Liver (tissue), 9 donors: ENCODE measurements around the gene EPHB6. TPM values are rescaled to one million over a fixed set of nuclear protein-coding genes. Genes with fewer than 3 reads are reported as not detected.

Experiments
- DNase-seq: peaks from one replicate; pipeline ENCODE4 v3.0.0-alpha.2; 2017; ENCODE audit warnings: low spot score
- H3K27ac ChIP-seq, 2 donors: one replicate each; pipeline ENCODE4 v1.7.0; 2013; ENCODE audit warnings: inconsistent platforms in 2 of 2, low read length in 2 of 2, control low read depth in 1 of 2, low read depth in 1 of 2, mild to moderate bottlenecking in 1 of 2
- H3K27me3 ChIP-seq, 4 donors: one replicate each; pipeline versions ENCODE4 v1.6.1 to v1.7.0; 2013; ENCODE audit warnings: low read length in 3 of 4, inconsistent platforms in 1 of 4, mild to moderate bottlenecking in 1 of 4, moderate library complexity in 1 of 4; ENCODE audit not compliant: control insufficient read depth in 4 of 4, insufficient read depth in 4 of 4
- H3K36me3 ChIP-seq, 4 donors: one replicate each; pipeline versions ENCODE4 v1.6.1 to v1.7.0; 2013; ENCODE audit warnings: low read length in 3 of 4, mild to moderate bottlenecking in 3 of 4, low read depth in 1 of 4, moderate library complexity in 1 of 4; ENCODE audit not compliant: control insufficient read depth in 4 of 4, insufficient read depth in 3 of 4
- H3K4me1 ChIP-seq, 4 donors: one replicate each; pipeline versions ENCODE4 v1.6.1 to v1.7.0; 2013; ENCODE audit warnings: low read length in 3 of 4, mild to moderate bottlenecking in 3 of 4, moderate library complexity in 1 of 4; ENCODE audit not compliant: control insufficient read depth in 4 of 4, insufficient read depth in 4 of 4
- H3K4me3 ChIP-seq, 3 donors: one replicate each; pipeline versions ENCODE4 v1.6.1 to v1.7.0; 2013; ENCODE audit warnings: low read length in 3 of 3, control low read depth in 1 of 3, low read depth in 1 of 3, mild to moderate bottlenecking in 1 of 3
- H3K9ac ChIP-seq, 2 donors: one replicate each; pipeline ENCODE4 v1.7.0; 2013; ENCODE audit warnings: low read length in 2 of 2, mild to moderate bottlenecking in 2 of 2, moderate library complexity in 2 of 2, control low read depth in 1 of 2, low read depth in 1 of 2
- H3K9me3 ChIP-seq, 4 donors: one replicate each; pipeline versions ENCODE4 v1.6.1 to v1.7.0; 2013; ENCODE audit warnings: low read length in 3 of 4; ENCODE audit not compliant: control insufficient read depth in 4 of 4
- ATF3 ChIP-seq: IDR thresholded peaks from 2 replicates; pipeline ENCODE4 v1.6.1; 2016; ENCODE audit warnings: antibody characterized with exemption
- CTCF ChIP-seq: fragments of 150-350 bp; IDR thresholded peaks from 2 replicates; pipeline ENCODE4 v1.5.1; 2017; ENCODE audit warnings: improper control_type of control experiment, low read depth, low read length; ENCODE audit not compliant: missing input control
- EGR1 ChIP-seq, 2 donors: IDR thresholded peaks; 2 replicates each; pipeline ENCODE4 v1.6.1; 2016 to 2018; ENCODE audit warnings: antibody characterized with exemption in 2 of 2, low read depth in 2 of 2
- FOXA1 ChIP-seq: IDR thresholded peaks from 2 replicates; pipeline ENCODE4 v1.6.1; 2016; ENCODE audit warnings: antibody characterized with exemption
- FOXA2 ChIP-seq: IDR thresholded peaks from 2 replicates; pipeline ENCODE4 v1.6.1; 2016; ENCODE audit warnings: antibody characterized with exemption
- GABPA ChIP-seq, 2 donors: IDR thresholded peaks in 1 of 2; conservative IDR thresholded peaks in 1 of 2; 2 replicates each; pipeline ENCODE4 v1.6.1; 2016; ENCODE audit warnings: antibody characterized with exemption in 2 of 2, mild to moderate bottlenecking in 1 of 2, moderate library complexity in 1 of 2
- HNF4A ChIP-seq, 2 donors: conservative IDR thresholded peaks; 2 replicates each; pipeline ENCODE4 v1.6.1; 2016; ENCODE audit warnings: antibody characterized with exemption in 2 of 2, mild to moderate bottlenecking in 2 of 2
- HNF4G ChIP-seq: IDR thresholded peaks from 2 replicates; pipeline ENCODE4 v1.6.1; 2016; ENCODE audit warnings: antibody characterized with exemption
- JUND ChIP-seq, 2 donors: IDR thresholded peaks; 2 replicates each; pipeline ENCODE4 v1.6.1; 2016; ENCODE audit warnings: antibody characterized with exemption in 2 of 2
- MAX ChIP-seq: IDR thresholded peaks from 2 replicates; pipeline ENCODE4 v1.6.1; 2016; ENCODE audit warnings: antibody characterized with exemption
- NR2F2 ChIP-seq: IDR thresholded peaks from 2 replicates; pipeline ENCODE4 v1.6.1; 2016; ENCODE audit warnings: antibody characterized with exemption
- RAD21 ChIP-seq, 2 donors: IDR thresholded peaks; 2 replicates each; pipeline ENCODE4 v1.6.1; 2016; ENCODE audit warnings: antibody characterized with exemption in 2 of 2, mild to moderate bottlenecking in 2 of 2
- REST ChIP-seq: IDR thresholded peaks from 2 replicates; pipeline ENCODE4 v1.6.1; 2016; ENCODE audit warnings: antibody characterized with exemption, mild to moderate bottlenecking
- RXRA ChIP-seq, 2 donors: IDR thresholded peaks; 2 replicates each; pipeline ENCODE4 v1.6.1; 2017 to 2018; ENCODE audit warnings: antibody characterized with exemption in 2 of 2, mild to moderate bottlenecking in 1 of 2
- SP1 ChIP-seq: IDR thresholded peaks from 2 replicates; pipeline ENCODE4 v1.6.1; 2018; ENCODE audit warnings: antibody characterized with exemption, mild to moderate bottlenecking
- TAF1 ChIP-seq: conservative IDR thresholded peaks from 2 replicates; pipeline ENCODE4 v1.6.1; 2016; ENCODE audit warnings: antibody characterized with exemption, mild to moderate bottlenecking
- YY1 ChIP-seq: IDR thresholded peaks from 2 replicates; pipeline ENCODE4 v1.6.1; 2016; ENCODE audit warnings: antibody characterized with exemption, mild to moderate bottlenecking
- ZBTB33 ChIP-seq: IDR thresholded peaks from 2 replicates; pipeline ENCODE4 v1.6.1; 2016; ENCODE audit warnings: antibody characterized with exemption
- WGBS: extraction: QIAGEN DNeasy Blood & Tissue Kit; methylation state at CpG from one replicate; pipeline ENCODE4 v1.1.7; 2013; 5-methylcytosine and 5-hydroxymethylcytosine counted together
- polyA plus RNA-seq, 2 donors: library from polyadenylated mRNA; stranded (reverse) in 1 of 2; unstranded in 1 of 2; fragments of 200-250 nt in 1 of 2; fragments of >200 nt in 1 of 2; fragmentation: Nextera tagmentation in 1 of 2; extraction: Ambion mirVana in 1 of 2; gene quantifications; one replicate each; pipeline versions ENCODE4 v1.2.1 to v1.2.3, GENCODE V29; 2013 to 2015
- total RNA-seq, 2 donors: library from RNA; depleted of rRNA; stranded (reverse); fragments of >200 nt; gene quantifications; one replicate each; pipeline ENCODE4 v1.2.3, GENCODE V29; 2014
- donor health status: healthy.
- donor health status: healthy.
- donor health status: healthy.
- donor health status: healthy.
- donor health status: healthy.

Gene EPHB6
- total and polyA plus RNA-seq, 4 donors, result 1.2 to 4.3 (median 2.0) TPM

GRCh38 chr7:142856565-142857245, 1.8 kb downstream of the EPHB6 start:
- no peak overlapping the region for H3K27ac ChIP-seq
- TF ChIP-seq MAX (no peak), CTCF (no peak), TAF1 (no peak), HNF4A (conservative IDR thresholded peaks at IDR 0.05) (no peak), SP1 (no peak), YY1 (no peak), GABPA (IDR thresholded peaks at IDR 0.05 in 1 of 2, conservative IDR thresholded peaks at IDR 0.05 in 1 of 2) (no peak), EGR1 (IDR thresholded peaks at IDR 0.05; ENCODE audit: low read depth in 2 of 2) (no peak), ATF3 (no peak), HNF4G (no peak), FOXA2 (no peak), REST (no peak), ZBTB33 (no peak), FOXA1 (no peak), JUND (IDR thresholded peaks at IDR 0.05) (no peak), NR2F2 (no peak), RAD21 (IDR thresholded peaks at IDR 0.05) (no peak), RXRA (IDR thresholded peaks at IDR 0.05) (no peak)

More at GRCh38 chr7:142856565-142857245, 1.8 kb downstream of the EPHB6 start:
- Histone ChIP-seq H3K4me1 (peaks cover 2 to 24% (median 15%) of the 10 kb centered on the region in 4 donors), H3K36me3 (no peaks in the 10 kb centered on the region), H3K9ac (no peak overlapping the region), H3K4me3 (no peak overlapping the region), H3K27me3 (no peaks in the 10 kb centered on the region), H3K9me3 (no peaks in the 10 kb centered on the region)
- 82% methylated on average over 7 of the region's 7 CpGs for WGBS
- DNase-seq, result no peak
